ENCODE measurements around the gene KHNYN.

Gene KHNYN

DNA sequence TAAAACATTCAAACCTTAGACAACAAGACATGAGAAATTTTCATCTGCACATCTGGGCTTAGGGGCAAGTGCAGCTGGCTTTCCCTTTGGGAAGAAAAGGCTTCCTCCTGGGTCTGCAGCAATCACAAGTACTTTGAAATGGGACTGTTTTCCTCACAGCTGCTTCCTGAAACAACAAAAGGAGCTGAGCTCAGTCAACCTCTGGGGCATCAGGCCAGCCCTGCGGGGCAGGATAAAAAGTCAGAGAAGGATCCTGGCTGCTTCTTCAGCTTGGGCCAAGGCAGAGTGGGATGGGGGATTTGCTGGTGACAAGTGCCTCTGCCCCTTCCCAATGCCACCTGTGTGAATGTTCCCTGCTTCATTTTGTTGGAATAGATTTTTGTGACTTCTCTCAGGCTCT, 29.0 kb downstream of the KHNYN start:
- Histone ChIP-seq H3K4me3 (ENCODE audit: insufficient read depth, low read length, poor library complexity, severe bottlenecking) (no peak overlapping the region), H3K9ac (ENCODE audit: low read length) (no peak overlapping the region), H4K20me1 (ENCODE audit: low read depth, low read length) (no peaks in the 10 kb centered on the region)

GRCh38 chr14:24459331-24459730, 29.6 kb downstream of the KHNYN start:
- Histone ChIP-seq H3K36me3 (ENCODE audit: low read length) (no peaks in the 10 kb centered on the region), H3K9ac (ENCODE audit: low read length) (no peak overlapping the region), H3K4me2 (ENCODE audit: low read depth, low read length, poor library complexity, severe bottlenecking) (no peak overlapping the region), H2AFZ (ENCODE audit: low read depth, low read length, severe bottlenecking) (no peak overlapping the region), H3K4me3 (ENCODE audit: insufficient read depth, low read length, poor library complexity, severe bottlenecking) (no peak overlapping the region), H3K79me2 (ENCODE audit: insufficient read depth, low read length) (no peaks in the 10 kb centered on the region), H3K27ac (ENCODE audit: low read depth, low read length) (no peak overlapping the region), H3K9me2 (replicated peaks; ENCODE audit: insufficient read depth, low read length) (no peaks in the 10 kb centered on the region), H4K20me1 (ENCODE audit: low read depth, low read length) (no peaks in the 10 kb centered on the region), H3K9me3 (ENCODE audit: insufficient read depth, low read length) (no peaks in the 10 kb centered on the region), H3F3A (ENCODE audit: insufficient read depth) (no peaks in the 10 kb centered on the region), H3K27me3 (ENCODE audit: low read length) (no peaks in the 10 kb centered on the region)
- no peak for TF ChIP-seq EZH2phosphoT487 (conservative IDR thresholded peaks at IDR 0.05; ENCODE audit: low read length)
- no peak for TF ChIP-seq CTCF (IDR thresholded peaks at IDR 0.05; ENCODE audit: insufficient read depth, low read length, poor library complexity, severe bottlenecking)

More for the DNA sequence above, 29.0 kb downstream of the KHNYN start:
- Histone ChIP-seq H2AFZ (ENCODE audit: low read depth, low read length, severe bottlenecking) (no peak overlapping the region), H3K36me3 (ENCODE audit: low read length) (no peaks in the 10 kb centered on the region), H3K9me2 (replicated peaks; ENCODE audit: insufficient read depth, low read length) (no peaks in the 10 kb centered on the region), H3F3A (ENCODE audit: insufficient read depth) (no peaks in the 10 kb centered on the region), H3K79me2 (ENCODE audit: insufficient read depth, low read length) (no peaks in the 10 kb centered on the region), H3K9me3 (ENCODE audit: insufficient read depth, low read length) (no peaks in the 10 kb centered on the region), H3K27ac (ENCODE audit: low read depth, low read length) (no peak overlapping the region), H3K4me2 (ENCODE audit: low read depth, low read length, poor library complexity, severe bottlenecking) (no peak overlapping the region), H3K27me3 (ENCODE audit: low read length) (no peaks in the 10 kb centered on the region)
- TF ChIP-seq EZH2phosphoT487 (conservative IDR thresholded peaks at IDR 0.05; ENCODE audit: low read length) (no peak), CTCF (IDR thresholded peaks at IDR 0.05; ENCODE audit: insufficient read depth, low read length, poor library complexity, severe bottlenecking) (no peak)

- H2AFZ ChIP-seq (ENCODE audit: low read depth, low read length, severe bottlenecking): no peak overlapping the region
- no peak overlapping the region for H3K4me3 ChIP-seq (ENCODE audit: insufficient read depth, low read length, poor library complexity, severe bottlenecking)
- no peaks in the 10 kb centered on the region for H3K9me2 ChIP-seq (replicated peaks; ENCODE audit: insufficient read depth, low read length)
- H3K9ac ChIP-seq (ENCODE audit: low read length): no peak overlapping the region
- no peaks in the 10 kb centered on the region for H3F3A ChIP-seq (ENCODE audit: insufficient read depth)
- H3K9me3 ChIP-seq (ENCODE audit: insufficient read depth, low read length): no peaks in the 10 kb centered on the region
- H3K27ac ChIP-seq (ENCODE audit: low read depth, low read length): no peak overlapping the region
- H3K4me2 ChIP-seq (ENCODE audit: low read depth, low read length, poor library complexity, severe bottlenecking): no peak overlapping the region
- TF ChIP-seq EZH2phosphoT487 (conservative IDR thresholded peaks at IDR 0.05; ENCODE audit: low read length): no peak
- no peak for TF ChIP-seq CTCF (IDR thresholded peaks at IDR 0.05; ENCODE audit: insufficient read depth, low read length, poor library complexity, severe bottlenecking)
- no peaks in the 10 kb centered on the region for H4K20me1 ChIP-seq (ENCODE audit: low read depth, low read length)
- no peaks in the 10 kb centered on the region for H3K27me3 ChIP-seq (ENCODE audit: low read length)
- H3K79me2 ChIP-seq (ENCODE audit: insufficient read depth, low read length): no peaks in the 10 kb centered on the region
- no peaks in the 10 kb centered on the region for H3K36me3 ChIP-seq (ENCODE audit: low read length)
Observed at GRCh38 chr14:24461336-24461735, 31.6 kb downstream of the KHNYN start.
